Colonic mucosa (tissue), 4 donors: ENCODE data around the gene GTF3C5. TPM values are rescaled to one million over a fixed set of nuclear protein-coding genes. Genes with fewer than 3 reads are reported as not detected.
"Not testable (repeated sequence)": the region's sequence is repeated elsewhere in the genome, so short reads cannot be mapped to it uniquely, and the experiment has no call there.

ENCODE experiments used
- DNase-seq: peaks from one replicate; pipeline ENCODE4 v3.0.0-alpha.2; 2020
- H3K27ac ChIP-seq: fragments of 200-600 bp; one replicate; pipeline ENCODE4 v1.8.0; 2021
- H3K27me3 ChIP-seq: fragments of 200-600 bp; one replicate; pipeline ENCODE4 v1.8.0; 2021
- H3K36me3 ChIP-seq: fragments of 200-600 bp; one replicate; pipeline ENCODE4 v1.8.0; 2021
- H3K4me1 ChIP-seq: fragments of 200-600 bp; one replicate; pipeline ENCODE4 v1.8.0; 2021; ENCODE audit warnings: mild to moderate bottlenecking
- H3K4me3 ChIP-seq: fragments of 200-600 bp; one replicate; pipeline ENCODE4 v1.8.0; 2021
- H3K9ac ChIP-seq, 2 donors: one replicate each; pipeline ENCODE4 v1.7.0; 2013; ENCODE audit warnings: control low read depth in 2 of 2, low read depth in 2 of 2, low read length in 2 of 2
- H3K9me3 ChIP-seq: fragments of 200-600 bp; one replicate; pipeline ENCODE4 v1.8.0; 2021
- CTCF ChIP-seq: fragments of 200-600 bp; IDR thresholded peaks from one replicate; pipeline ENCODE4 v1.8.0; 2022; ENCODE audit warnings: antibody characterized with exemption, mild to moderate bottlenecking
- intact Hi-C: fragments of 100-400 bp; cut with DNase I; formaldehyde crosslinking; loops from one replicate; pipeline ENCODE4 v1.14.1; 2022
- total RNA-seq, 2 donors: library from RNA; stranded (reverse); fragmentation: NEBNext Ultra II Directional in 1 of 2; extraction: Animal tissue kit (Norgen Biotek cat#: 25700) in 1 of 2; gene quantifications; one replicate each; pipeline ENCODE4 v1.2.1, GENCODE V29; 2021
- donor health status: healthy.
- donor health status: DM: no; HTN: no; CAD: no.
- donor health status: DM: no; HTN: no; CAD: no.

The GTF3C5 gene
- total RNA-seq, 2 donors from 2014 or later, result 42.3 to 70.9 TPM

DNA sequence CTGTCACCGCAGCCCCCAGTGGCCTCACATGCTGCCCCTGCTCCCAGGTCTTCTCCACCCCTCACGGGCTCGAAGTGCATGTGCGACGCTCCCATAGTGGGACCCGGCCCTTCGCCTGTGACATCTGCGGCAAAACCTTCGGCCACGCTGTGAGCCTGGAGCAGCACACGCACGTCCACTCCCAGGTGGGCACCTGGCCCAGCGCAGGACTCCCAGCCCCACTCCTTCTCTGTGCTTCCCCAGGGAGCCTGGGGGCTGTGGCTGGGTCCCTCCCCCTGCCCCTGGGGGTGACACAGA lies 41.8 kb upstream of the GTF3C5 start:
- intact Hi-C loops, result no loop called here
- no peak overlapping the region for H3K4me3 ChIP-seq
- H3K9ac ChIP-seq, result no peak overlapping the region
- H3K27me3 ChIP-seq, result peaks cover 3% of the 10 kb centered on the region
- no peak for TF ChIP-seq CTCF
- H3K36me3 ChIP-seq, result no peaks in the 10 kb centered on the region
- H3K9me3 ChIP-seq, result no peaks in the 10 kb centered on the region
- no peak for DNase-seq
- no peak overlapping the region for H3K27ac ChIP-seq
- H3K4me1 ChIP-seq, result no peaks in the 10 kb centered on the region

- Histone ChIP-seq H3K36me3 (no peaks in the 10 kb centered on the region), H3K4me3 (no peak overlapping the region), H3K27ac (no peak overlapping the region), H3K9ac (no peak overlapping the region), H3K4me1 (no peaks in the 10 kb centered on the region), H3K27me3 (peaks cover 3% of the 10 kb centered on the region), H3K9me3 (no peaks in the 10 kb centered on the region)
- intact Hi-C loops, result no loop called here
- no peak for DNase-seq
- no peak for TF ChIP-seq CTCF
Observed at GRCh38 chr9:132989414-132989996, 41.3 kb upstream of the GTF3C5 start.

- H3K27ac ChIP-seq, H3K36me3 ChIP-seq, H3K9me3 ChIP-seq, intact Hi-C loops, H3K4me3 ChIP-seq, H3K9ac ChIP-seq, H3K27me3 ChIP-seq, H3K4me1 ChIP-seq, DNase-seq: not testable (repeated sequence)
Observed at GRCh38 chr9:132989998-132990557, 40.7 kb upstream of the GTF3C5 start.

- intact Hi-C loops, result no loop called here
- peaks cover 3% of the 10 kb centered on the region for H3K27me3 ChIP-seq
- H3K4me1 ChIP-seq, result no peaks in the 10 kb centered on the region
Observed at GRCh38 chr9:132990781-132991180, 40.0 kb upstream of the GTF3C5 start.

GRCh38 chr9:132991351-132992300 lies 39.2 kb upstream of the GTF3C5 start:
- Histone ChIP-seq H3K9me3 (no peaks in the 10 kb centered on the region), H3K36me3 (no peaks in the 10 kb centered on the region), H3K27ac (no peak overlapping the region), H3K9ac (no peak overlapping the region), H3K27me3 (peaks cover 3% of the 10 kb centered on the region), H3K4me1 (no peaks in the 10 kb centered on the region), H3K4me3 (no peak overlapping the region)
- no peak for DNase-seq
- intact Hi-C loops, result no loop called here
- no peak for TF ChIP-seq CTCF

More at GRCh38 chr9:132990781-132991180, 40.0 kb upstream of the GTF3C5 start:
- no peak overlapping the region for H3K4me3 ChIP-seq
- TF ChIP-seq CTCF, result no peak
- no peaks in the 10 kb centered on the region for H3K9me3 ChIP-seq
- H3K27ac ChIP-seq, result no peak overlapping the region
- DNase-seq, result no peak
- H3K9ac ChIP-seq, result no peak overlapping the region
- no peaks in the 10 kb centered on the region for H3K36me3 ChIP-seq
